GM19397 (cell line): ENCODE data around the gene ASCC1.
"Not testable (repeated sequence)": the region's sequence is repeated elsewhere in the genome, so short reads cannot be mapped to it uniquely, and the experiment has no call there.

ENCODE experiments used
- ATAC-seq: cut with Tn5 transposase; IDR thresholded peaks from one replicate; pipeline ENCODE4 v1.9.1; 2021; ENCODE audit warnings: mild to moderate bottlenecking, moderate library complexity; ENCODE audit not compliant: unreplicated experiment

Gene ASCC1

GRCh38 chr10:72223743-72224101 is 7.6 kb upstream of the ASCC1 start:
- no peak for ATAC-seq

- no peak for ATAC-seq
These were observed 5.2 kb upstream of the ASCC1 start for GRCh38 chr10:72221278-72221677.

GRCh38 chr10:72220637-72221036 is 4.6 kb upstream of the ASCC1 start:
- ATAC-seq, result no peak

GRCh38 chr10:72219235-72219814 is 3.2 kb upstream of the ASCC1 start:
- ATAC-seq, result no peak

GRCh38 chr10:72218726-72219125 is 2.6 kb upstream of the ASCC1 start:
- no peak for ATAC-seq

GRCh38 chr10:72218325-72218724 is 2.2 kb upstream of the ASCC1 start:
- no peak for ATAC-seq

- not testable (repeated sequence) for ATAC-seq
These were observed 4.2 kb downstream of the ASCC1 start for GRCh38 chr10:72211832-72212231.

- not testable (repeated sequence) for ATAC-seq
These were observed 4.7 kb downstream of the ASCC1 start for GRCh38 chr10:72211381-72211780.

GRCh38 chr10:72208526-72208925 is 7.5 kb downstream of the ASCC1 start:
- ATAC-seq, result not testable (repeated sequence)

- no peak for ATAC-seq
These were observed 9.4 kb downstream of the ASCC1 start for GRCh38 chr10:72206511-72207229.

- no peak for ATAC-seq
These were observed 11.4 kb downstream of the ASCC1 start for GRCh38 chr10:72204724-72205123.

- no peak for ATAC-seq
These were observed 11.8 kb downstream of the ASCC1 start for GRCh38 chr10:72204296-72204695.

GRCh38 chr10:72201293-72201692 is 14.8 kb downstream of the ASCC1 start:
- no peak for ATAC-seq

GRCh38 chr10:72200883-72201282 is 15.2 kb downstream of the ASCC1 start:
- no peak for ATAC-seq

GRCh38 chr10:72194949-72195348 is 21.1 kb downstream of the ASCC1 start:
- ATAC-seq, result no peak

GRCh38 chr10:72186982-72187330 is 29.1 kb downstream of the ASCC1 start:
- no peak for ATAC-seq

GRCh38 chr10:72186258-72186981 is 29.7 kb downstream of the ASCC1 start:
- no peak for ATAC-seq

- ATAC-seq, result no peak
These were observed 31.9 kb downstream of the ASCC1 start for GRCh38 chr10:72184156-72184555.

- ATAC-seq, result no peak
These were observed 38.6 kb downstream of the ASCC1 start for GRCh38 chr10:72177454-72177853.

GRCh38 chr10:72176701-72177100 is 39.4 kb downstream of the ASCC1 start:
- ATAC-seq, result no peak

GRCh38 chr10:72175149-72175548 is 40.9 kb downstream of the ASCC1 start:
- ATAC-seq, result no peak

- ATAC-seq, result no peak
These were observed 41.8 kb downstream of the ASCC1 start for GRCh38 chr10:72174297-72174662.
